ENCODE data around the gene DECR2. TPM values are rescaled to one million over a fixed set of nuclear protein-coding genes. Genes with fewer than 3 reads are reported as not detected.

The DECR2 gene
- total RNA-seq, 2 donors from 2014 or later = 38.9 to 41.2 TPM

DNA sequence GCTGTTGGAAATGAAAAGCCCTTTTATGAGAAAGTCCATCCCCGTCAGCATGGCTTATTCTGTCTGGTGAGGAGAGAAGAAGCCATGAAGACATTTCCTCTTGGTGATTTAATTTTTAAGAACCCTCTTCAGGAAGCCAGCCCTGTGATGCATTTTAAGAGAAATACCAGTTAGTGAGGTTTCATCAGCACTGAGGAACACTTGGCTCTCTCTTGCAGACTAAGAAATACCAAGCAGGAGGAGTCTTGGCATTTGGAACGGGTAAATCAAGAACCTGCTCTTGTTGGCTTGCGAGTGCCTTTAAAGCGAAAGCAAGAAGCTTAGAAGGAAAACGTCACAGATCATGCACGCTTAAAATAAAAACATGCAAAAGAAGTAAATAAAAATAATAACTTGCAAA lies 41.3 kb downstream of the DECR2 start:
- Histone ChIP-seq H3K4me3 (no peak overlapping the region), H3K9me3 (no peaks in the 10 kb centered on the region), H3K36me3 (replicated peaks in 1 of 2; ENCODE audit: insufficient read depth in 1 of 2, low read depth in 2 of 2) (peaks cover 0 to 2% of the 10 kb centered on the region in 2 donors), H3K27me3 (no peaks in the 10 kb centered on the region), H3K27ac (no peak overlapping the region), H3K4me1 (no peaks in the 10 kb centered on the region)
- no peak for ATAC-seq
- WGBS, 2 donors = 85 to 87% methylated on average over 6 of the region's 6 CpGs
- TF ChIP-seq, protein P1, sequence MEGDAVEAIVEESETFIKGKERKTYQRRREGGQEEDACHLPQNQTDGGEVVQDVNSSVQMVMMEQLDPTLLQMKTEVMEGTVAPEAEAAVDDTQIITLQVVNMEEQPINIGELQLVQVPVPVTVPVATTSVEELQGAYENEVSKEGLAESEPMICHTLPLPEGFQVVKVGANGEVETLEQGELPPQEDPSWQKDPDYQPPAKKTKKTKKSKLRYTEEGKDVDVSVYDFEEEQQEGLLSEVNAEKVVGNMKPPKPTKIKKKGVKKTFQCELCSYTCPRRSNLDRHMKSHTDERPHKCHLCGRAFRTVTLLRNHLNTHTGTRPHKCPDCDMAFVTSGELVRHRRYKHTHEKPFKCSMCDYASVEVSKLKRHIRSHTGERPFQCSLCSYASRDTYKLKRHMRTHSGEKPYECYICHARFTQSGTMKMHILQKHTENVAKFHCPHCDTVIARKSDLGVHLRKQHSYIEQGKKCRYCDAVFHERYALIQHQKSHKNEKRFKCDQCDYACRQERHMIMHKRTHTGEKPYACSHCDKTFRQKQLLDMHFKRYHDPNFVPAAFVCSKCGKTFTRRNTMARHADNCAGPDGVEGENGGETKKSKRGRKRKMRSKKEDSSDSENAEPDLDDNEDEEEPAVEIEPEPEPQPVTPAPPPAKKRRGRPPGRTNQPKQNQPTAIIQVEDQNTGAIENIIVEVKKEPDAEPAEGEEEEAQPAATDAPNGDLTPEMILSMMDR (IDR thresholded peaks at IDR 0.05) = no peak
- TF ChIP-seq POLR2A (IDR thresholded peaks at IDR 0.05) = no peak
- DNase-seq = no peak
- intact Hi-C loops (cut with DNase I) = no loop called here

- Histone ChIP-seq H3K36me3 (replicated peaks in 1 of 2; ENCODE audit: insufficient read depth in 1 of 2, low read depth in 2 of 2) (peaks cover 0 to 2% of the 10 kb centered on the region in 2 donors), H3K27ac (no peak overlapping the region), H3K4me3 (no peak overlapping the region), H3K9me3 (no peaks in the 10 kb centered on the region), H3K4me1 (no peaks in the 10 kb centered on the region), H3K27me3 (no peaks in the 10 kb centered on the region)
- ATAC-seq (no peak), DNase-seq (no peak)
- intact Hi-C loops (cut with DNase I) = no loop called here
- WGBS, 2 donors = 89 to 92% methylated on average over 10 of the region's 10 CpGs
- TF ChIP-seq POLR2A (IDR thresholded peaks at IDR 0.05) = no peak
- TF ChIP-seq, protein P1 (IDR thresholded peaks at IDR 0.05) = no peak
Measured at GRCh38 chr16:444027-444426, 42.3 kb downstream of the DECR2 start.

DNA sequence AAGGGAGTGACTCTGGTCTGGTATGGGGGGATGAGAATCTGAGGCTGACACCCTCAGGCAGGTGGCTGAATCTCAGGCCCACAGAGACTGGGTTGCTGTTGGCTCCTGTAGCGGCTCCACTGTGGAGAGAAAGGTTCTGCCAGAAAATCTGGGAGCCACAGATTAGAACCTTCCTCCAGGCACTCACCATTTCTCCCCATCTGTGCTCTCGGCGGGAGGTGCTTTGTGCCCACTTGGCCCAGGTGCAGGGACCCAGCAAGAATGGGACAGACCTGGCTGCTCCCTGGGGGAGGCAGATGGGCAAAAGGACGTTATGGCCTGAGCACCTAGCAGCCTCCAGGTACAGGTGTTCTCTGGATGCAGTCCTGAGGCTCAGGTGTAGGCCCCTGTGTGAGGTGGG lies 43.9 kb downstream of the DECR2 start:
- no peaks in the 10 kb centered on the region for H3K9me3 ChIP-seq
- WGBS, 2 donors = 40 to 79% methylated on average over 1 to 4 of the region's 4 CpGs
- DNase-seq (no peak), ATAC-seq (no peak)
- no peak overlapping the region for H3K4me3 ChIP-seq
- H3K27me3 ChIP-seq = no peaks in the 10 kb centered on the region
- peaks cover 0 to 2% of the 10 kb centered on the region in 2 donors for H3K36me3 ChIP-seq (replicated peaks in 1 of 2; ENCODE audit: insufficient read depth in 1 of 2, low read depth in 2 of 2)
- intact Hi-C loops (cut with DNase I) = no loop called here
- TF ChIP-seq, protein P1 (IDR thresholded peaks at IDR 0.05) = no peak
- TF ChIP-seq POLR2A (IDR thresholded peaks at IDR 0.05) = no peak
- no peak overlapping the region for H3K27ac ChIP-seq
- peaks cover 7% of the 10 kb centered on the region for H3K4me1 ChIP-seq

GRCh38 chr16:450385-450784 lies 48.7 kb downstream of the DECR2 start:
- ATAC-seq (peak; percentile 34), DNase-seq (no peak)
- peaks cover 14% of the 10 kb centered on the region for H3K4me1 ChIP-seq
- WGBS, 2 donors = 66 to 81% methylated on average over 7 to 8 of the region's 8 CpGs
- H3K36me3 ChIP-seq (replicated peaks in 1 of 2; ENCODE audit: insufficient read depth in 1 of 2, low read depth in 2 of 2) = no peaks in the 10 kb centered on the region
- intact Hi-C loops (cut with DNase I) = no loop called here
- no peak for TF ChIP-seq POLR2A (IDR thresholded peaks at IDR 0.05)
- TF ChIP-seq, protein P1 (IDR thresholded peaks at IDR 0.05) = no peak
- H3K9me3 ChIP-seq = no peaks in the 10 kb centered on the region
- H3K27ac ChIP-seq = peak overlapping the region in 2 of 4 donors; percentile 20 to 24
- no peaks in the 10 kb centered on the region for H3K27me3 ChIP-seq
- H3K4me3 ChIP-seq = no peak overlapping the region

- Histone ChIP-seq H3K36me3 (replicated peaks in 1 of 2; ENCODE audit: insufficient read depth in 1 of 2, low read depth in 2 of 2) (no peaks in the 10 kb centered on the region), H3K4me3 (no peak overlapping the region), H3K27ac (peak overlapping the region in 1 of 4 donors; percentile 20), H3K27me3 (no peaks in the 10 kb centered on the region), H3K4me1 (peaks cover 15% of the 10 kb centered on the region), H3K9me3 (no peaks in the 10 kb centered on the region)
- 61 to 66% methylated on average over 11 to 14 of the region's 14 CpGs for WGBS, 2 donors
- intact Hi-C loops (cut with DNase I) = no loop called here
- DNase-seq = peak in 1 of 4 donors; percentile 23
- TF ChIP-seq POLR2A (IDR thresholded peaks at IDR 0.05) = no peak
- TF ChIP-seq, protein P1 (IDR thresholded peaks at IDR 0.05) = no peak
- no peak for ATAC-seq
Measured at GRCh38 chr16:450785-451512, 49.3 kb downstream of the DECR2 start.
